DND-41 (cell line): ENCODE data around the gene CD2AP.

Source experiments
- ATAC-seq: fragments of 200-7000 bp; cut with Tn5 transposase; 3 replicates; pipeline ENCODE4 v1.9.1; 2021; ENCODE audit warnings: low read depth; ENCODE audit not compliant: insufficient read depth
- DNase-seq: peaks from one replicate; pipeline ENCODE4 v3.0.0-alpha.2; 2020
- H2AFZ ChIP-seq: 2 replicates; pipeline ENCODE4 v1.6.0; 2012; ENCODE audit warnings: low read depth, low read length
- H3K27ac ChIP-seq: 2 replicates; pipeline ENCODE4 v1.5.1; 2012; ENCODE audit warnings: low read length, inconsistent platforms
- H3K27me3 ChIP-seq: fragments of 200-600 bp; sonication (generic); 2 replicates; pipeline ENCODE4 v1.6.0; 2012; ENCODE audit warnings: low read length, mild to moderate bottlenecking, inconsistent platforms; ENCODE audit not compliant: insufficient read depth, poor library complexity
- H3K36me3 ChIP-seq: 2 replicates; pipeline ENCODE4 v1.5.1; 2012; ENCODE audit warnings: low read length, inconsistent platforms; ENCODE audit not compliant: insufficient read depth
- H3K4me1 ChIP-seq: 2 replicates; pipeline ENCODE4 v1.5.1; 2012; ENCODE audit warnings: mild to moderate bottlenecking, low read length; ENCODE audit not compliant: insufficient read depth
- H3K4me2 ChIP-seq: 2 replicates; pipeline ENCODE4 v1.6.0; 2012; ENCODE audit warnings: mild to moderate bottlenecking, moderate library complexity, low read length, inconsistent platforms; ENCODE audit not compliant: insufficient read depth
- H3K4me3 ChIP-seq, 2 experiments: fragments of 200-600 bp in 1 of 2; shearing (Covaris generic) in 1 of 2; 2 replicates each; pipeline ENCODE4 v1.5.1; 2012 to 2016; ENCODE audit warnings: inconsistent platforms in 2 of 2, low read length in 2 of 2, mild to moderate bottlenecking in 2 of 2, low read depth in 1 of 2, moderate library complexity in 1 of 2
- H3K79me2 ChIP-seq: 2 replicates; pipeline ENCODE4 v1.6.0; 2012; ENCODE audit warnings: low read length, inconsistent platforms; ENCODE audit not compliant: insufficient read depth
- H3K9ac ChIP-seq: 2 replicates; pipeline ENCODE4 v1.6.0; 2012; ENCODE audit warnings: low read depth, mild to moderate bottlenecking, inconsistent platforms, low read length, moderate library complexity
- H3K9me3 ChIP-seq: 2 replicates; pipeline ENCODE4 v1.5.1; 2012; ENCODE audit warnings: low read length, moderate library complexity, mild to moderate bottlenecking, inconsistent platforms; ENCODE audit not compliant: insufficient read depth, severe bottlenecking
- H4K20me1 ChIP-seq: 2 replicates; pipeline ENCODE4 v1.6.0; 2012; ENCODE audit warnings: low read length; ENCODE audit not compliant: insufficient read depth
- EZH2 ChIP-seq: IDR thresholded peaks from 3 replicates; pipeline ENCODE4 v1.6.1; 2012; ENCODE audit warnings: borderline replicate concordance, low read depth, mild to moderate bottlenecking, moderate library complexity, low read length, inconsistent platforms; ENCODE audit not compliant: severe bottlenecking
- TF ChIP-seq, protein P1 (sequence below): IDR thresholded peaks from 2 replicates; pipeline ENCODE4 v1.5.1; 2012; ENCODE audit warnings: borderline replicate concordance, low read length, moderate library complexity, mild to moderate bottlenecking; ENCODE audit not compliant: poor library complexity, severe bottlenecking; ENCODE audit errors: extremely low read depth

CD2AP gene

GRCh38 chr6:47567586-47567985, 90.0 kb downstream of the CD2AP start:
- Histone ChIP-seq H4K20me1 (no peaks in the 10 kb centered on the region), H3K79me2 (peaks cover 5% of the 10 kb centered on the region; the same call in 1 of the 2 replicates), H3K27ac (no peak overlapping the region), H3K4me2 (no peak overlapping the region), H3K4me3 (no peak overlapping the region), H3K9ac (no peak overlapping the region), H2AFZ (no peak overlapping the region), H3K27me3 (no peaks in the 10 kb centered on the region), H3K4me1 (no peaks in the 10 kb centered on the region), H3K36me3 (peaks cover 4% of the 10 kb centered on the region; the same call in 1 of the 2 replicates), H3K9me3 (no peaks in the 10 kb centered on the region)
- ATAC-seq (no peak), DNase-seq (no peak)
- TF ChIP-seq, protein P1, sequence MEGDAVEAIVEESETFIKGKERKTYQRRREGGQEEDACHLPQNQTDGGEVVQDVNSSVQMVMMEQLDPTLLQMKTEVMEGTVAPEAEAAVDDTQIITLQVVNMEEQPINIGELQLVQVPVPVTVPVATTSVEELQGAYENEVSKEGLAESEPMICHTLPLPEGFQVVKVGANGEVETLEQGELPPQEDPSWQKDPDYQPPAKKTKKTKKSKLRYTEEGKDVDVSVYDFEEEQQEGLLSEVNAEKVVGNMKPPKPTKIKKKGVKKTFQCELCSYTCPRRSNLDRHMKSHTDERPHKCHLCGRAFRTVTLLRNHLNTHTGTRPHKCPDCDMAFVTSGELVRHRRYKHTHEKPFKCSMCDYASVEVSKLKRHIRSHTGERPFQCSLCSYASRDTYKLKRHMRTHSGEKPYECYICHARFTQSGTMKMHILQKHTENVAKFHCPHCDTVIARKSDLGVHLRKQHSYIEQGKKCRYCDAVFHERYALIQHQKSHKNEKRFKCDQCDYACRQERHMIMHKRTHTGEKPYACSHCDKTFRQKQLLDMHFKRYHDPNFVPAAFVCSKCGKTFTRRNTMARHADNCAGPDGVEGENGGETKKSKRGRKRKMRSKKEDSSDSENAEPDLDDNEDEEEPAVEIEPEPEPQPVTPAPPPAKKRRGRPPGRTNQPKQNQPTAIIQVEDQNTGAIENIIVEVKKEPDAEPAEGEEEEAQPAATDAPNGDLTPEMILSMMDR: no peak
- no peak for TF ChIP-seq EZH2

- DNase-seq: no peak
Measured at GRCh38 chr6:47571488-47571887, 93.9 kb downstream of the CD2AP start.

GRCh38 chr6:47573109-47573508, 95.5 kb downstream of the CD2AP start:
- no peak for TF ChIP-seq EZH2
- TF ChIP-seq, protein P1: no peak
- DNase-seq (no peak), ATAC-seq (no peak)
- no peaks in the 10 kb centered on the region for H4K20me1 ChIP-seq
- H3K36me3 ChIP-seq: peaks cover 26% of the 10 kb centered on the region
- no peaks in the 10 kb centered on the region for H3K9me3 ChIP-seq
- H3K79me2 ChIP-seq: peaks cover 2% of the 10 kb centered on the region; the same call in 1 of the 2 replicates
- no peak overlapping the region for H3K4me3 ChIP-seq
- no peak overlapping the region for H3K9ac ChIP-seq
- no peak overlapping the region for H3K4me2 ChIP-seq
- no peaks in the 10 kb centered on the region for H3K27me3 ChIP-seq
- H2AFZ ChIP-seq: no peak overlapping the region
- H3K27ac ChIP-seq: no peak overlapping the region
- H3K4me1 ChIP-seq: no peaks in the 10 kb centered on the region

More at GRCh38 chr6:47571488-47571887, 93.9 kb downstream of the CD2AP start:
- Histone ChIP-seq H3K27me3 (no peaks in the 10 kb centered on the region), H3K9me3 (no peaks in the 10 kb centered on the region), H3K4me2 (no peak overlapping the region), H3K79me2 (peaks cover 2% of the 10 kb centered on the region; the same call in 1 of the 2 replicates), H4K20me1 (no peaks in the 10 kb centered on the region), H3K27ac (no peak overlapping the region), H3K4me1 (no peaks in the 10 kb centered on the region), H3K4me3 (no peak overlapping the region), H3K36me3 (peaks cover 16% of the 10 kb centered on the region), H2AFZ (no peak overlapping the region), H3K9ac (no peak overlapping the region)
- TF ChIP-seq EZH2: no peak
- TF ChIP-seq, protein P1: no peak
- ATAC-seq: no peak

DNA sequence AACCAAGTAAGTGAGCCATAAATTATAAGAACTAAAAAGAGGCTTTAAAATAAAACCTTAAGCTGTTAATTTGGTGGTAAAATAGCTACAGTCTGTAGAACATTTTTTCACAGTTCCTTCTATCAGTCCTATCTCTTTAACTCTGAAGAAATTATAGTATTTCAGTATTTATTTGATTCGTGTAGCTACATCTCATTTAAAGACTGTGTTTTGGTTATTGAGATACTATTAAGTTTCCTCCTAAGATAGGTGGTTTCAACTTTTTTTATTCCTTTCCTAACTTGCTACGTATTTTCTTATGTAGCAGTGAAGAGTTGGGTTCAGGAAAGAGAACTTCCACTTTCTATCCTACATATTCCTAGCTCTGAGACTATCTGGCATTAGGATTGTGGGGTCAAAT, 97.2 kb downstream of the CD2AP start:
- Histone ChIP-seq H3K4me3 (no peak overlapping the region), H3K9ac (no peak overlapping the region), H3K79me2 (peaks cover 2% of the 10 kb centered on the region; the same call in 1 of the 2 replicates), H3K27me3 (no peaks in the 10 kb centered on the region), H3K27ac (no peak overlapping the region), H2AFZ (no peak overlapping the region), H3K4me2 (no peak overlapping the region), H3K4me1 (no peaks in the 10 kb centered on the region), H3K9me3 (no peaks in the 10 kb centered on the region), H4K20me1 (no peaks in the 10 kb centered on the region), H3K36me3 (peaks cover 35% of the 10 kb centered on the region)
- no peak for DNase-seq
- no peak for TF ChIP-seq EZH2
- TF ChIP-seq, protein P1: no peak
- ATAC-seq: no peak
